RKO (cell line): ENCODE measurements around the gene IFRD2.
"Not testable (repeated sequence)": the region's sequence is repeated elsewhere in the genome, so short reads cannot be mapped to it uniquely, and the experiment has no call there.

Experiments used
- DNase-seq: peaks from one replicate; pipeline ENCODE4 v3.0.0-alpha.2; 2016; ENCODE audit warnings: low spot score

IFRD2 gene

GRCh38 chr3:50268276-50268675 lies 24.0 kb downstream of the IFRD2 start:
- no peak for DNase-seq

- no peak for DNase-seq
These were observed 24.8 kb downstream of the IFRD2 start for GRCh38 chr3:50267280-50267913.

DNA sequence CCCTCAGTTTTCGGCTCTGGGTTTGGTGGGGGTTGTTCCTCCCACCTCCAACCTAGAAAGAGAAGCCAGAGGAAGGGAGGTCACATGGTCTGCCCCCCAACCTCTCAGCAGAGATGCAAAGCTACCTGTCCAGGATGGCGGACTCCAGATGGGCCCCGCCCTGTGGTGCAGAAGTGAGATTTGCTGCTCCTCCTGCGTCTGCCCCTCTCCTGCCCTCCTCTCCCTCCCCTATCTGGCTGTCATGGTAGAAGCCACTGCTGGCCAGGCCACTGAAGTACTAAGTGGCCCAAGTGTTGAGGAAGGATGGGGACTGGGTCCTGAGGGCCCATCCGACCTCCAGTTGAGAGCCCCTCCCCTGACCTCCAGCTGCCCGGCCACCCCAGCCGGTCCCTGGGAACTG lies 25.4 kb downstream of the IFRD2 start:
- no peak for DNase-seq

DNA sequence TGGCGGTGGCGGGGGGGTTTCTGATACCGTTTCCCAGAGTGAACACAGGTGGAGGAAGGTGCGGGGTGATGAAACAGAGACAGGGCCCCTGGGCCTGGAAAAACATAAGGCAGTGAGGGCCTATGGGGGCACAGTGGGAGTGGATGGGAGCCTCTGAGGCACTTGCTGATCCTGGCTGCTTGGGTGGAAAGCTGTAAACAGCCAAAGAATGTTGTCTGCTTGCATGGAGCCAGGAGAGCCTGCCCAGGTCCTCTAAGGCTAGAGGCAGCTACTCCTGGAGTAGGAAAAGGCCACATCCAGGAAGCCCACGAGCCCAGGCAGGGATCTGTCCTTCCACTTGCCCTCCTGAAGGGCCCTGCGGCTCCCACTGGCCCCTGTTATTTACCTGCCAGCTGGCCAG lies 26.2 kb downstream of the IFRD2 start:
- no peak for DNase-seq

- DNase-seq = no peak
These were observed 26.7 kb downstream of the IFRD2 start for GRCh38 chr3:50265571-50265970.

GRCh38 chr3:50264964-50265485 lies 27.2 kb downstream of the IFRD2 start:
- DNase-seq = no peak

DNA sequence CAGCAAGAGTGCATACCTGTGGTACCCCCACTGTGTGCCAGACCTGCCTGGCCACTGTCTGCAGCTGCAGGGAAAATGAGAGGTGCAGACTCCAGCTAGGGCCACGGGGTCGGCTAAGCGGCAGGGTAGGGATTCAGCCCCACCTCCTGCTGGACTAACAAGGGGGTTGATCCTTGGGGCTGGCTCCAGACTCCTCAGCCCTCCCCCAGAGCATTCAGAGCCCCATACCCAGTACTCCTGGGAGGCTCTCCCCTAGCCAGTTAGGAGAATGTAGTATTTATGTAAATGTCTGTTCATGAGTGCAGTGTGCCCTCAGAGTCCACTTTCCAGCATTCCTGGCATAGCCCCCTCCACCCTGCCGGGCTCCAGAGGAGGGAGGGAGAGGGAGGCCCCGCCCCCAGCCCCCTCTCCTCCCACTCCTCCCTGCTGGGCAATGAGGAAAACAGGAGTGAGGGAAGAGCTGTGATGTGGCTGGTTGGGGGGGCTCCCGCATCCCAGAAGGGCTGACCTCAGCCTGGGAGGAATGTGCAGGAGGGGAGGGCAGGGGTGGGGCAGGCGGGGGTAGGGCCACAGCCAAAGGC lies 27.8 kb downstream of the IFRD2 start:
- DNase-seq = no peak

GRCh38 chr3:50263478-50264382 lies 28.5 kb downstream of the IFRD2 start:
- DNase-seq = no peak

- DNase-seq = no peak
These were observed 29.5 kb downstream of the IFRD2 start for GRCh38 chr3:50262778-50263177.

DNA sequence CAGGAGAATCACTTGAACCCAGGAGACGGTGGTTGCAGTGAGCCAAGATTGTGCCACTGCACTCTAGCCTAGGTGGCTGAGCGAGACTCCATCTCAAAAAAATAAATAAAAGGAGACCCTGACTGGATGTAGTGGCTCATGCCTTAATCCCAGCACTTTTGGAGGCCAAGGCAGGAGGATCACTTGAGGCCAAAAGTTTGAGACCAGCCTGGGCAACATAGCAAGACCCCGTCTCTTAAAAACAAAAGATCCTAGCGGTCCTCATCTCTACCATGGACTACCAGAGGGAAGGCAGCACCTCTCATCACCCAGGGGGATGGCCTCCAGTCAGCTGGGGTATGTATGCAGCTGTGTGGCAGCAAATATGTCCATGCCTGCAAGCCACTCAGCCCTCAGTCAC lies 30.0 kb downstream of the IFRD2 start:
- not testable (repeated sequence) for DNase-seq

DNA sequence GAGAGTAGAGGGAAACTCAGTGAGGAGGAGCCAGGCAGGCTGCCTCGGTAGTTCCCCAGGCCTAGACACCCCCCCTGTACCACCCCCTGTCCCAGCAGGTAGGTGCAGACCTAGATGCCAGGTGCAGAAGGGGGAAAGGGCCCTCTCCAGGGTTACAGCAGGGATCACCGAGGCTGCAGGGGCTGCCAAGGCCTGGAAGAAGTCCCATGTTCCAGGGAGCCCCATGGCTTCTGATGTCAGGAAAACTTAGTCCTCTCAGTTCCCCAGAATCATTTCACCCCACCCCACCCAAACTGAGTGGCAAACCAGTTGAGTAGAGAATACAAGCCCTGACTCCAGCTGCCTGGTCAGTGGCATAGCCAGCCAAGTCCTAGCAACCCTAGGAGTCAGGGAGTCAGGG lies 30.7 kb downstream of the IFRD2 start:
- DNase-seq = no peak

- no peak for DNase-seq
These were observed 31.2 kb downstream of the IFRD2 start for GRCh38 chr3:50260942-50261441.

DNA sequence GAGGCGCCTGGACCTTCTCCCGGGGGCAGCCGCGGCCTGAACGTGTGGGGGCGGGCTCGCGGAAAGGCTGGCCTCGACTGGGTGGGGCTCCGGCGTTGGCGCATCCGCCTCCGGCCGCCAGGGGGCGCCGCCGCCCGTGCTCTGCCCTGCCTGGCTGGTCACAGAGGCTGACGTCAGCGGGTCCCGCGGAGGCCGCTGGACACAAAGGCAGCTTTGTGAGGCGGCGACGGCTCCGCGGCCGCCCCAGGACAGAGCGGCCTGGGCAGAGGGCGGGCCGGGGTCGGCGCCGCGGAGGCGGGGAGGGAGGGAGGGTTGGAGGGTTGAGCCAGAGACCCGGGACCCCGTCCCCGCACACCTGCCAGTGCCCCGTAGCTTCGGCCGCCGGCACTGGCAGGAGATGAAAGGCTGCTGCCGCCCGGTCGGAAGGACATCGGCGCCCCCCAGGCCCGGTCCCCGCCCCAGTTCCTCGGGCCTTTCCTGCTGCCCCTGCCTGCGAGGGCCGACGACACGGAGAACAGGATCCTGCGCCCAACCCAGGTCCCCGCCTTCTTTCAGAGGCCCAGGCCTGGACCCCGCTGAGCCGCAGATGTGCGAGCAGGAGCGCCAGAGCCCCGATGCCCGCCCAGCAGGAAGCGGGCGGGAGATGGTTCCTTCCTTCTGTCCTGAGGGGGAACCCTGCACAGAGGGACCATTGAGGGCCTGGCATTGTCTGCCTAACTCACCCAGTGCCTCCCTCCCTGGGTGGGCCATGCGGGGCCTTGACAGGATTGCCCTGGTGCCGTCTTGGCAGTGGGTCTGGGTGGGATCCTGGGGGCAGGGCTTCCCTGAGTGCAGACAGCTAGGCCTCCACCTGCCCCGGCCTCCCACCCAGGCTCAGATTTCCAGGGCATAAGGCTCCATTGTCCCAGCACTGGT lies 31.9 kb downstream of the IFRD2 start:
- DNase-seq = peak; percentile 92

- no peak for DNase-seq
These were observed 32.7 kb downstream of the IFRD2 start for GRCh38 chr3:50259432-50260026.

DNA sequence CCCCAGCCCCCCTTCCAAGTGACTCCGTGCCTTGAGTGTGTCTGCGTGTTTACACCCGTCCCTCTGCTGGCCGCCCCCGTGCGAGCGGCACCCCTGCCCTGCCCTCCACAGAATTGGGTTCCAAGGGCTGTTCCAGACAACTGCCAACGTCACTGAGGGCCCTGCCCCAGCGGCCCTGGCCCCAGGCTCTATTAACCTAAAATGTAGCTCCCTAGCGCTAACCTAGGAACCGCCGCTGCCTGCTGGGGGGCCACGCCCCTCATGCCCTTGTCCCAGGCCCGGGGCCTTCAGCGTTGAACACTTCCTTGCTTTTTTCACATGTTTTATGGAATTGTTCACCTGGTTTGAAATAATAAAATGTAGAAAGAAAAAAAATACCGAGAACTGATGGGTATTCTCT lies 33.2 kb downstream of the IFRD2 start:
- DNase-seq = no peak

GRCh38 chr3:50258029-50258680 lies 34.1 kb downstream of the IFRD2 start:
- DNase-seq = no peak

GRCh38 chr3:50256978-50257890 lies 35.0 kb downstream of the IFRD2 start:
- DNase-seq = peak; percentile 27

DNA sequence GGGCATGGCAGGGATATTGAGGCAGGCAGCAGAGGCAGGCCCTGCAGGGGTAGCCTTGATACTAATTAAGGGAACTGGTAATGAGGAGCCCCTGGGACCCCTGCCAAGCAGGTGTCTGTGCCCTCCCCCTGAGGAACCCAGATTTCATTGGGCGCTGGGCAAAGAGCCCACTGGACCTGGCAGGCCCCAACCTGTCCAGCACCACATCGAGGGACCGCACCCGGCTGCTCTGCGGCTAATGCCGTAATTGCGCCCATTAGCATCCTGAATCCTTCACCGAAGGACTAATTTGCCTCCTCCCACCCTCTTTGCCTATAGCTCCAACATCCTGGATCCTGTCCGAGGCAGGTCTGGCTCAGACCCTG lies 37.0 kb downstream of the IFRD2 start:
- DNase-seq = no peak

DNA sequence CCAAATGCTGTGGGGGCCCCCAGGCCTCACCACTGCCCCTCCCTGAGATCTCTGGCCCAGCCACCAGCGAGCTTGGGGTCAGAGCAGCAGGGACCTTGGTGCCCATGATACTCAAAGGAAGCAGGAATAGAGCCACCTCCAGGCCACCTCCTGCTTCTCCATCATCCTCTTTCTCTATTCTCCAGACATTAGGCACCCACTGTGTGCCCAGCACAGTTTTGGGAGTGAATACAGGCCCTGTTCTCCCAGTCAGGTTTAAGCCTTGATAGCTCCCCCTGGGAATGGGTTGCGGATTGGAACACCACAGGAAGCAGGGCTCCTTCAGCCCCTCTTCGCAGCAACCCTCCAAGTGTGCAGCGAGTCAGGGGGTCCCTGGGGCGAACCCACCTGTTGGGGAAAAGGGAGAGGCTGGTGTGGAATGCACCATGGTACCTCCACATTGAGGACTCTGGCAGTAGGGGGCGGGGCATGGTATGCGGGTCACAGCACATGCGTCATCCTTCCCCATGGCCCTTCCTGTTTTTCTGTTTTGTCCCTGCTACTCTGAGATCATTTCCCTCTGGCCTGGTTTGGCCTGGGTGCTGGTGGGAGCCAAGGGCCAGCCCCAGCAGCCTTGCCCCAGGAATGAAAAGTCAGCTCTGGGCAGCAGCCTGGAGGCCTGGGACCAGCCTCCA lies 37.5 kb downstream of the IFRD2 start:
- peak; percentile 40 for DNase-seq
